ENCODE data around the gene HP1BP3.

DNA sequence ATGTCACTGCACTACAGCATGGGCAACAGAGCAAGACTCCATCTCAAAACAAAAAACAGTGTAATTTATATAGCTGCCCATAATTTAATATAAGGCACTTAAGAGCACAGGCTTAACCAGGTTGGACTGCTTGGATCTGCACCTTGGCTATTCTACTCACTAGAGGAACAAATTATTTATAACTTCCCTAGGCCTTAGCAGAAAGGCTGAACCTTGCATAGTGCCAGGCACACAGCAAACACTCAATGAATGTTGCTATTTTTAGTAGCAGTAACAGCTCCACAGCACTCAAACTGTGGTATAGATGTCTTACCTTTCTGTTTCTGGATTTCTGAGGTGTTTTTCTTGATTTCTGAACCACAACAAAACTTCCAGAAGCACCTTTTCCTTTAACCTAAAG is 19.8 kb downstream of the HP1BP3 start:
- TF ChIP-seq, protein P1, sequence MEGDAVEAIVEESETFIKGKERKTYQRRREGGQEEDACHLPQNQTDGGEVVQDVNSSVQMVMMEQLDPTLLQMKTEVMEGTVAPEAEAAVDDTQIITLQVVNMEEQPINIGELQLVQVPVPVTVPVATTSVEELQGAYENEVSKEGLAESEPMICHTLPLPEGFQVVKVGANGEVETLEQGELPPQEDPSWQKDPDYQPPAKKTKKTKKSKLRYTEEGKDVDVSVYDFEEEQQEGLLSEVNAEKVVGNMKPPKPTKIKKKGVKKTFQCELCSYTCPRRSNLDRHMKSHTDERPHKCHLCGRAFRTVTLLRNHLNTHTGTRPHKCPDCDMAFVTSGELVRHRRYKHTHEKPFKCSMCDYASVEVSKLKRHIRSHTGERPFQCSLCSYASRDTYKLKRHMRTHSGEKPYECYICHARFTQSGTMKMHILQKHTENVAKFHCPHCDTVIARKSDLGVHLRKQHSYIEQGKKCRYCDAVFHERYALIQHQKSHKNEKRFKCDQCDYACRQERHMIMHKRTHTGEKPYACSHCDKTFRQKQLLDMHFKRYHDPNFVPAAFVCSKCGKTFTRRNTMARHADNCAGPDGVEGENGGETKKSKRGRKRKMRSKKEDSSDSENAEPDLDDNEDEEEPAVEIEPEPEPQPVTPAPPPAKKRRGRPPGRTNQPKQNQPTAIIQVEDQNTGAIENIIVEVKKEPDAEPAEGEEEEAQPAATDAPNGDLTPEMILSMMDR (IDR thresholded peaks at IDR 0.05): no peak
- TF ChIP-seq EP300 (IDR thresholded peaks at IDR 0.05): no peak
